ENCODE data around the gene TBC1D14. TPM values are rescaled to one million over a fixed set of nuclear protein-coding genes. Genes with fewer than 3 reads are reported as not detected.

Gene TBC1D14
- total and polyA plus RNA-seq, 9 of the 15 experiments (the other 6 are each of a cell fraction or from before 2014, with no cell fraction given): 2.1 to 59.6 (median 44.8) TPM

GRCh38 chr4:6942238-6942800 lies 32.7 kb downstream of the TBC1D14 start (continued):
- TF ChIP-seq, protein P1, sequence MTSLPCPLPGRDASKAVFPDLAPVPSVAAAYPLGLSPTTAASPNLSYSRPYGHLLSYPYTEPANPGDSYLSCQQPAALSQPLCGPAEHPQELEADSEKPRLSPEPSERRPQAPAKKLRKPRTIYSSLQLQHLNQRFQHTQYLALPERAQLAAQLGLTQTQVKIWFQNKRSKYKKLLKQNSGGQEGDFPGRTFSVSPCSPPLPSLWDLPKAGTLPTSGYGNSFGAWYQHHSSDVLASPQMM (CRISPR knock-in tag; IDR thresholded peaks at IDR 0.05): no peak
- no peak for TF ChIP-seq ZNF707 (CRISPR knock-in tag; conservative IDR thresholded peaks at IDR 0.05)
- no peak for TF ChIP-seq RHOXF2B (CRISPR knock-in tag; conservative IDR thresholded peaks at IDR 0.05)
- no peak for TF ChIP-seq ILK (tag; IDR thresholded peaks at IDR 0.05; ENCODE audit: borderline replicate concordance, low read depth)
- no peak for TF ChIP-seq SRSF9 (IDR thresholded peaks at IDR 0.05; ENCODE audit: borderline replicate concordance, low read depth, low read length)
- no peak for TF ChIP-seq SREBF1 (IDR thresholded peaks at IDR 0.05; ENCODE audit: borderline replicate concordance, low read depth, low read length)
- 0 out of 2 replicates have a peak, but pooled peaks have one; percentile 37 for TF ChIP-seq ZNF12 (CRISPR knock-in tag; IDR thresholded peaks at IDR 0.05)
- TF ChIP-seq ZNF354B (CRISPR knock-in tag; IDR thresholded peaks at IDR 0.05): no peak
- TF ChIP-seq SIX5 (IDR thresholded peaks at IDR 0.05; ENCODE audit: borderline replicate concordance in 1 of 2, insufficient read depth in 1 of 2, low read depth in 1 of 2, low read length in 2 of 2): no peak
- no peak for TF ChIP-seq ZC3H4 (CRISPR knock-in tag; IDR thresholded peaks at IDR 0.05; ENCODE audit: borderline replicate concordance)
- peak; percentile 90 for TF ChIP-seq C11orf30 (IDR thresholded peaks at IDR 0.05; ENCODE audit: low read depth)
- no peak for TF ChIP-seq TGIF2 (CRISPR knock-in tag; IDR thresholded peaks at IDR 0.05)
- TF ChIP-seq, protein P2, sequence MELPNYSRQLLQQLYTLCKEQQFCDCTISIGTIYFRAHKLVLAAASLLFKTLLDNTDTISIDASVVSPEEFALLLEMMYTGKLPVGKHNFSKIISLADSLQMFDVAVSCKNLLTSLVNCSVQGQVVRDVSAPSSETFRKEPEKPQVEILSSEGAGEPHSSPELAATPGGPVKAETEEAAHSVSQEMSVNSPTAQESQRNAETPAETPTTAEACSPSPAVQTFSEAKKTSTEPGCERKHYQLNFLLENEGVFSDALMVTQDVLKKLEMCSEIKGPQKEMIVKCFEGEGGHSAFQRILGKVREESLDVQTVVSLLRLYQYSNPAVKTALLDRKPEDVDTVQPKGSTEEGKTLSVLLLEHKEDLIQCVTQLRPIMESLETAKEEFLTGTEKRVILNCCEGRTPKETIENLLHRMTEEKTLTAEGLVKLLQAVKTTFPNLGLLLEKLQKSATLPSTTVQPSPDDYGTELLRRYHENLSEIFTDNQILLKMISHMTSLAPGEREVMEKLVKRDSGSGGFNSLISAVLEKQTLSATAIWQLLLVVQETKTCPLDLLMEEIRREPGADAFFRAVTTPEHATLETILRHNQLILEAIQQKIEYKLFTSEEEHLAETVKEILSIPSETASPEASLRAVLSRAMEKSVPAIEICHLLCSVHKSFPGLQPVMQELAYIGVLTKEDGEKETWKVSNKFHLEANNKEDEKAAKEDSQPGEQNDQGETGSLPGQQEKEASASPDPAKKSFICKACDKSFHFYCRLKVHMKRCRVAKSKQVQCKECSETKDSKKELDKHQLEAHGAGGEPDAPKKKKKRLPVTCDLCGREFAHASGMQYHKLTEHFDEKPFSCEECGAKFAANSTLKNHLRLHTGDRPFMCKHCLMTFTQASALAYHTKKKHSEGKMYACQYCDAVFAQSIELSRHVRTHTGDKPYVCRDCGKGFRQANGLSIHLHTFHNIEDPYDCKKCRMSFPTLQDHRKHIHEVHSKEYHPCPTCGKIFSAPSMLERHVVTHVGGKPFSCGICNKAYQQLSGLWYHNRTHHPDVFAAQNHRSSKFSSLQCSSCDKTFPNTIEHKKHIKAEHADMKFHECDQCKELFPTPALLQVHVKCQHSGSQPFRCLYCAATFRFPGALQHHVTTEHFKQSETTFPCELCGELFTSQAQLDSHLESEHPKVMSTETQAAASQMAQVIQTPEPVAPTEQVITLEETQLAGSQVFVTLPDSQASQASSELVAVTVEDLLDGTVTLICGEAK (IDR thresholded peaks at IDR 0.05): peak; percentile 23; the same call in 1 of the 2 replicates
- TF ChIP-seq, protein P2 (CRISPR knock-in tag; IDR thresholded peaks at IDR 0.05): no peak
- TF ChIP-seq KAT8 (IDR thresholded peaks at IDR 0.05; ENCODE audit: low read depth): no peak
- peak; percentile 97 for TF ChIP-seq HDAC2 (IDR thresholded peaks at IDR 0.05)
- no peak for TF ChIP-seq ZNF551 (CRISPR knock-in tag; IDR thresholded peaks at IDR 0.05)
- TF ChIP-seq NRF1 (conservative IDR thresholded peaks at IDR 0.05 in 1 of 2, IDR thresholded peaks at IDR 0.05 in 1 of 2): peak; percentile 19 to 34; a peak in 1 of 4 replicates
- TF ChIP-seq HNRNPK (IDR thresholded peaks at IDR 0.05; ENCODE audit: low read depth, low read length, poor library complexity, severe bottlenecking): no peak
- no peak for TF ChIP-seq TCF3 (CRISPR knock-in tag; IDR thresholded peaks at IDR 0.05)
- no peak for TF ChIP-seq XRCC4 (IDR thresholded peaks at IDR 0.05; ENCODE audit: extremely low read depth, insufficient read depth, insufficient read length)
- TF ChIP-seq EHMT2 (IDR thresholded peaks at IDR 0.05): no peak

All from K562 (cell line).